ENCODE data around the gene REEP6. TPM values are rescaled to one million over a fixed set of nuclear protein-coding genes. Genes with fewer than 3 reads are reported as not detected.

The REEP6 gene
- total RNA-seq, 1 experiment from 2014 or later, result 10.5 TPM

DNA sequence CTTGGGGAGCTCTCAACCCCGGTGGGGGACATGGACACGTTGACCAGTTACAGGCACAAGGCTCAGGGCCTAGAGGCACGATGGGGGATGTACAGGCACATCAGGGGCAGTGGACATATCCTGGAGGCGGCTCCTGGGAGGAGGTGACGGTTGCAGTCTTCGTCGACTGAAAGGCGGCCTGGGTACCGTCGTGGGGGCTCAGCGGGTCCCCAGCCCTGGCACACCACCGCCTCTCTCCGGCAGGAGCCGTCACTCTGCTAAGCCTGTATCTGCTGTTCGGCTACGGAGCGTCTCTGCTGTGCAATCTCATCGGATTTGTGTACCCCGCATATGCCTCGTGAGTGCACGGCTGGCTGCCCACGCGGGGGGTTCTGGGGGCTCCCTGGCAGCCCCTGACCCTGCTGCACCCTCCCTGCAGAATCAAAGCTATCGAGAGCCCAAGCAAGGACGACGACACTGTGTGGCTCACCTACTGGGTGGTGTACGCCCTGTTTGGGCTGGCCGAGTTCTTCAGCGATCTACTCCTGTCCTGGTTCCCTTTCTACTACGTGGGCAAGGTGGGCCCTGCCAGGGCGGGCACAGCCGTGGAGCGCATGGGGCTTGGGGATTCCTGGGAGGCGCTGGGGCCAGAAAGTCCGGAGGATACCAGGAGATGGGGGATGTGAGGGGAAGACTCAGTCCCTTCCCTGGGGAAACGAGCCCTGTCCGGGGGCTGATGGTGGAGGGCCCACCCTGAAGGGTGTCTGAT is 4.2 kb downstream of the REEP6 start:
- Histone ChIP-seq H3K14ac (ENCODE audit: insufficient read depth, low read length) (no peak overlapping the region; the same call in 1 of the 2 replicates), H3K18ac (ENCODE audit: insufficient read length, low read depth, low read length) (no peak overlapping the region), H2BK12ac (ENCODE audit: insufficient read length, low read depth, low read length) (no peak overlapping the region), H4K20me1 (ENCODE audit: control insufficient read depth, insufficient read depth, insufficient read length) (no peaks in the 10 kb centered on the region), H4K91ac (ENCODE audit: insufficient read length, low read depth, low read length) (no peak overlapping the region), H3K23ac (ENCODE audit: insufficient read length, low read depth, low read length) (no peak overlapping the region), H3K4ac (ENCODE audit: low read depth, low read length) (no peak overlapping the region), H4K5ac (ENCODE audit: insufficient read length, low read depth, low read length) (no peak overlapping the region), H3K56ac (ENCODE audit: insufficient read length, low read depth, low read length) (no peak overlapping the region), H2AK5ac (ENCODE audit: insufficient read length, low read length) (no peak overlapping the region), H3K79me2 (ENCODE audit: insufficient read depth, low read length) (no peaks in the 10 kb centered on the region), H3K27me3 (ENCODE audit: insufficient read depth, low read length) (peaks cover 3% of the 10 kb centered on the region; the same call in 1 of the 2 replicates), H3K4me1 (ENCODE audit: insufficient read depth, low read length) (no peaks in the 10 kb centered on the region), H3K23me2 (ENCODE audit: insufficient read length, low read depth, low read length, poor library complexity, severe bottlenecking) (peaks cover 9% of the 10 kb centered on the region), H3K9me3 (ENCODE audit: control insufficient read depth, low read depth, low read length) (no peaks in the 10 kb centered on the region), H4K8ac (replicated peaks; ENCODE audit: insufficient read length, low read depth, low read length) (no peak overlapping the region), H2BK5ac (ENCODE audit: insufficient read length, low read length) (no peak overlapping the region), H3K79me1 (ENCODE audit: insufficient read depth, low read depth, low read length, poor library complexity, severe bottlenecking) (no peaks in the 10 kb centered on the region), H3K9ac (ENCODE audit: extremely low read depth, insufficient read length, low read length) (no peak overlapping the region), H3K27ac (ENCODE audit: insufficient read length, low read depth, low read length) (no peak overlapping the region), H3T11ph (ENCODE audit: low read length) (no peak overlapping the region), H2BK20ac (ENCODE audit: low read depth, low read length, poor library complexity, severe bottlenecking) (no peak overlapping the region), H2BK15ac (ENCODE audit: low read depth, low read length) (no peak overlapping the region), H3K4me2 (ENCODE audit: insufficient read depth, insufficient read length, low read length) (no peak overlapping the region), H2AFZ (ENCODE audit: low read length) (no peak overlapping the region), H2BK120ac (ENCODE audit: low read depth, low read length, poor library complexity, severe bottlenecking) (no peak overlapping the region)
- H3K27me3 Mint-ChIP-seq (ENCODE audit: low read depth), result peaks cover 63% of the 10 kb centered on the region
- H3K4me3 Mint-ChIP-seq, result no peak overlapping the region
- DNase-seq, result no peak
- no peaks in the 10 kb centered on the region; a peak in 1 of 7 replicates for H3K36me3 Mint-ChIP-seq (ENCODE audit: insufficient read depth in 1 of 3, low read depth in 3 of 3)
- WGBS (ENCODE audit: extremely low coverage, insufficient read length, low lambda C conversion rate), result no CpG with 5 or more reads among the region's 37 CpGs
- TF ChIP-seq, protein P1, sequence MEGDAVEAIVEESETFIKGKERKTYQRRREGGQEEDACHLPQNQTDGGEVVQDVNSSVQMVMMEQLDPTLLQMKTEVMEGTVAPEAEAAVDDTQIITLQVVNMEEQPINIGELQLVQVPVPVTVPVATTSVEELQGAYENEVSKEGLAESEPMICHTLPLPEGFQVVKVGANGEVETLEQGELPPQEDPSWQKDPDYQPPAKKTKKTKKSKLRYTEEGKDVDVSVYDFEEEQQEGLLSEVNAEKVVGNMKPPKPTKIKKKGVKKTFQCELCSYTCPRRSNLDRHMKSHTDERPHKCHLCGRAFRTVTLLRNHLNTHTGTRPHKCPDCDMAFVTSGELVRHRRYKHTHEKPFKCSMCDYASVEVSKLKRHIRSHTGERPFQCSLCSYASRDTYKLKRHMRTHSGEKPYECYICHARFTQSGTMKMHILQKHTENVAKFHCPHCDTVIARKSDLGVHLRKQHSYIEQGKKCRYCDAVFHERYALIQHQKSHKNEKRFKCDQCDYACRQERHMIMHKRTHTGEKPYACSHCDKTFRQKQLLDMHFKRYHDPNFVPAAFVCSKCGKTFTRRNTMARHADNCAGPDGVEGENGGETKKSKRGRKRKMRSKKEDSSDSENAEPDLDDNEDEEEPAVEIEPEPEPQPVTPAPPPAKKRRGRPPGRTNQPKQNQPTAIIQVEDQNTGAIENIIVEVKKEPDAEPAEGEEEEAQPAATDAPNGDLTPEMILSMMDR (conservative IDR thresholded peaks at IDR 0.05), result no peak
- H3K9me3 Mint-ChIP-seq, result peaks cover 3 to 7% of the 10 kb centered on the region in 2 experiments
- no peak overlapping the region; a peak in 1 of 7 replicates for H3K27ac Mint-ChIP-seq
- H3K4me1 Mint-ChIP-seq, result peaks cover 4 to 15% of the 10 kb centered on the region in 2 experiments
